NT2/D1 (cell line): ENCODE measurements around the gene CADPS2.

ENCODE experiments used
- DNase-seq: peaks from one replicate; pipeline ENCODE4 v3.0.0-alpha.2; 2011; ENCODE audit warnings: low read depth, low spot score
- H3K27me3 ChIP-seq: 2 replicates; pipeline ENCODE4 v1.6.0; 2011; ENCODE audit warnings: mild to moderate bottlenecking; ENCODE audit not compliant: insufficient read length, insufficient read depth
- H3K36me3 ChIP-seq: 2 replicates; pipeline ENCODE4 v1.6.1; 2011; ENCODE audit warnings: mild to moderate bottlenecking, low read length, mixed read lengths; ENCODE audit not compliant: insufficient read depth, insufficient read length
- H3K4me1 ChIP-seq: 2 replicates; pipeline ENCODE4 v1.5.1; 2011; ENCODE audit not compliant: insufficient read depth, insufficient read length
- H3K4me3 ChIP-seq: 2 replicates; pipeline ENCODE4 v1.5.1; 2011; ENCODE audit warnings: low read depth; ENCODE audit not compliant: insufficient read length
- H3K9ac ChIP-seq: 2 replicates; pipeline ENCODE4 v1.6.0; 2011; ENCODE audit warnings: low read depth; ENCODE audit not compliant: insufficient read length
- H3K9me3 ChIP-seq: 2 replicates; pipeline ENCODE4 v1.5.1; 2011; ENCODE audit warnings: mild to moderate bottlenecking, low read length; ENCODE audit not compliant: insufficient read depth
- SUZ12 ChIP-seq: IDR thresholded peaks from 2 replicates; pipeline ENCODE4 v1.6.1; 2011; ENCODE audit not compliant: insufficient read length, insufficient read depth; ENCODE audit errors: extremely low read depth
- YY1 ChIP-seq: IDR thresholded peaks from 2 replicates; pipeline ENCODE4 v1.6.1; 2011; ENCODE audit not compliant: insufficient read length, insufficient read depth
- ZNF274 ChIP-seq: IDR thresholded peaks from 2 replicates; pipeline ENCODE4 v1.6.1; 2011; ENCODE audit warnings: mild to moderate bottlenecking, low read depth, low read length

The CADPS2 gene

GRCh38 chr7:122448893-122449589 lies 437.2 kb downstream of the CADPS2 start:
- Histone ChIP-seq H3K36me3 (no peaks in the 10 kb centered on the region), H3K27me3 (no peaks in the 10 kb centered on the region), H3K9me3 (0 out of 2 replicates have a peak, but pooled peaks cover 3% of the 10 kb centered on the region), H3K4me3 (no peak overlapping the region), H3K9ac (no peak overlapping the region), H3K4me1 (no peaks in the 10 kb centered on the region)
- no peak for DNase-seq
- TF ChIP-seq ZNF274: no peak
- no peak for TF ChIP-seq SUZ12
- no peak for TF ChIP-seq YY1

- TF ChIP-seq YY1 (no peak), ZNF274 (no peak), SUZ12 (no peak)
- peak; percentile 39 for DNase-seq
- Histone ChIP-seq H3K4me1 (no peaks in the 10 kb centered on the region), H3K36me3 (no peaks in the 10 kb centered on the region), H3K9me3 (0 out of 2 replicates have a peak, but pooled peaks cover 4% of the 10 kb centered on the region), H3K9ac (no peak overlapping the region), H3K4me3 (no peak overlapping the region), H3K27me3 (no peaks in the 10 kb centered on the region)
Observed at GRCh38 chr7:122442929-122443328, 443.3 kb downstream of the CADPS2 start.

GRCh38 chr7:122438492-122438891 lies 447.8 kb downstream of the CADPS2 start:
- DNase-seq: no peak
- H3K9ac ChIP-seq: no peak overlapping the region
- H3K9me3 ChIP-seq: no peaks in the 10 kb centered on the region
- no peak for TF ChIP-seq ZNF274
- TF ChIP-seq SUZ12: no peak
- no peak for TF ChIP-seq YY1
- no peaks in the 10 kb centered on the region for H3K27me3 ChIP-seq
- H3K36me3 ChIP-seq: no peaks in the 10 kb centered on the region
- no peaks in the 10 kb centered on the region for H3K4me1 ChIP-seq
- no peak overlapping the region for H3K4me3 ChIP-seq

GRCh38 chr7:122438006-122438405 lies 448.3 kb downstream of the CADPS2 start:
- Histone ChIP-seq H3K9ac (no peak overlapping the region), H3K9me3 (no peaks in the 10 kb centered on the region), H3K36me3 (no peaks in the 10 kb centered on the region), H3K4me1 (no peaks in the 10 kb centered on the region), H3K27me3 (no peaks in the 10 kb centered on the region), H3K4me3 (no peak overlapping the region)
- DNase-seq: no peak
- TF ChIP-seq YY1: no peak
- no peak for TF ChIP-seq ZNF274
- no peak for TF ChIP-seq SUZ12

GRCh38 chr7:122433765-122434164 lies 452.5 kb downstream of the CADPS2 start:
- no peaks in the 10 kb centered on the region for H3K27me3 ChIP-seq

GRCh38 chr7:122430710-122431109 lies 455.6 kb downstream of the CADPS2 start:
- H3K9ac ChIP-seq: no peak overlapping the region
- H3K36me3 ChIP-seq: no peaks in the 10 kb centered on the region
- TF ChIP-seq SUZ12: no peak
- no peak for TF ChIP-seq ZNF274
- no peak for TF ChIP-seq YY1
- H3K4me3 ChIP-seq: no peak overlapping the region
- no peaks in the 10 kb centered on the region for H3K27me3 ChIP-seq
- H3K4me1 ChIP-seq: no peaks in the 10 kb centered on the region
- DNase-seq: no peak
- no peaks in the 10 kb centered on the region for H3K9me3 ChIP-seq

More at GRCh38 chr7:122433765-122434164, 452.5 kb downstream of the CADPS2 start:
- Histone ChIP-seq H3K4me1 (no peaks in the 10 kb centered on the region), H3K9me3 (no peaks in the 10 kb centered on the region), H3K4me3 (no peak overlapping the region), H3K9ac (no peak overlapping the region), H3K36me3 (no peaks in the 10 kb centered on the region)
- TF ChIP-seq ZNF274: no peak
- no peak for TF ChIP-seq YY1
- TF ChIP-seq SUZ12: no peak
- no peak for DNase-seq

GRCh38 chr7:122429926-122430325 lies 456.3 kb downstream of the CADPS2 start:
- Histone ChIP-seq H3K9ac (no peak overlapping the region), H3K4me3 (no peak overlapping the region), H3K27me3 (no peaks in the 10 kb centered on the region), H3K4me1 (no peaks in the 10 kb centered on the region), H3K9me3 (no peaks in the 10 kb centered on the region), H3K36me3 (no peaks in the 10 kb centered on the region)
- TF ChIP-seq SUZ12: no peak
- no peak for TF ChIP-seq ZNF274
- no peak for TF ChIP-seq YY1
- DNase-seq: no peak

- TF ChIP-seq SUZ12: no peak
- TF ChIP-seq ZNF274: no peak
- no peak for TF ChIP-seq YY1
- no peaks in the 10 kb centered on the region for H3K27me3 ChIP-seq
- H3K36me3 ChIP-seq: no peaks in the 10 kb centered on the region
- DNase-seq: no peak
- no peaks in the 10 kb centered on the region for H3K4me1 ChIP-seq
- H3K4me3 ChIP-seq: no peak overlapping the region
- H3K9ac ChIP-seq: no peak overlapping the region
- H3K9me3 ChIP-seq: no peaks in the 10 kb centered on the region
Observed at GRCh38 chr7:122425731-122426130, 460.5 kb downstream of the CADPS2 start.
